HepG2 (cell line): ENCODE results near the gene DNASE2. TPM values are rescaled to one million over a fixed set of nuclear protein-coding genes. Genes with fewer than 3 reads are reported as not detected.
A peak's percentile ranks its signal among the peaks of the same experiment; 100 is the strongest.

ENCODE experiments used
- AHDC1 ChIP-seq: sonication (generic); formaldehyde crosslinking; IDR thresholded peaks from 2 replicates; pipeline ENCODE4 v1.5.1; 2020; ENCODE audit warnings: mild to moderate bottlenecking, missing genetic modification reagents, borderline replicate concordance
- ATM ChIP-seq: fragments of 450-650 bp; IDR thresholded peaks from 2 replicates; pipeline ENCODE4 v1.7.1; 2017; ENCODE audit warnings: mild to moderate bottlenecking, borderline replicate concordance
- ATRX ChIP-seq: sonication (generic); formaldehyde crosslinking; IDR thresholded peaks from 2 replicates; pipeline ENCODE4 v1.4.0; 2020; ENCODE audit warnings: missing genetic modification reagents, borderline replicate concordance
- GRHL1 ChIP-seq: sonication (generic); formaldehyde crosslinking; conservative IDR thresholded peaks from 2 replicates; pipeline ENCODE4 v1.8.0; 2022; ENCODE audit warnings: missing genetic modification reagents
- HNF1A ChIP-seq, 2 experiments: sonication (generic) in 1 of 2; formaldehyde crosslinking in 1 of 2; IDR thresholded peaks; 2 replicates each; pipeline versions ENCODE4 v1.4.0 to v1.6.1; 2016 to 2020; ENCODE audit warnings: borderline replicate concordance in 1 of 2, low read depth in 1 of 2, mild to moderate bottlenecking in 1 of 2, missing genetic modification reagents in 1 of 2
- KDM1A ChIP-seq: IDR thresholded peaks from 2 replicates; pipeline ENCODE4 v1.6.1; 2016; ENCODE audit warnings: missing compliant biosample characterization
- KLF11 ChIP-seq: IDR thresholded peaks from 2 replicates; pipeline ENCODE4 v1.6.1; 2016; ENCODE audit warnings: missing compliant biosample characterization
- MXD1 ChIP-seq: sonication (generic); formaldehyde crosslinking; IDR thresholded peaks from 2 replicates; pipeline ENCODE4 v1.4.0; 2020; ENCODE audit warnings: mild to moderate bottlenecking, missing genetic modification reagents
- NFE2L1 ChIP-seq: sonication (generic); formaldehyde crosslinking; IDR thresholded peaks from 2 replicates; pipeline ENCODE4 v1.4.0; 2020; ENCODE audit warnings: missing genetic modification reagents, mild to moderate bottlenecking, borderline replicate concordance
- PHF21A ChIP-seq: sonication (generic); formaldehyde crosslinking; IDR thresholded peaks from 2 replicates; pipeline ENCODE4 v1.5.0; 2020; ENCODE audit warnings: mild to moderate bottlenecking, missing genetic modification reagents
- SRSF1 ChIP-seq: fragments of 200-400 bp; formaldehyde crosslinking; optimal IDR thresholded peaks from 2 replicates; pipeline ENCODE3; 2017; ENCODE audit warnings: mild to moderate bottlenecking, low read depth, low read length, moderate library complexity
- TEAD2 ChIP-seq: sonication (generic); formaldehyde crosslinking; IDR thresholded peaks from 2 replicates; pipeline ENCODE4 v1.9.0; 2021; ENCODE audit warnings: missing genetic modification reagents
- ZFY ChIP-seq: sonication (generic); formaldehyde crosslinking; IDR thresholded peaks from 2 replicates; pipeline ENCODE4 v1.4.0; 2020; ENCODE audit warnings: missing genetic modification reagents
- ZNF180 ChIP-seq: sonication (generic); formaldehyde crosslinking; IDR thresholded peaks from 2 replicates; pipeline ENCODE4 v1.4.0; 2020; ENCODE audit warnings: low read depth, missing genetic modification reagents, borderline replicate concordance
- ZSCAN21 ChIP-seq: sonication (generic); formaldehyde crosslinking; IDR thresholded peaks from 2 replicates; pipeline ENCODE4 v1.8.0; 2022; ENCODE audit warnings: mild to moderate bottlenecking, missing genetic modification reagents, moderate library complexity, borderline replicate concordance
- polyA plus RNA-seq, 8 experiments: library from polyadenylated mRNA; depleted of rRNA in 3 of 8; stranded (reverse) in 7 of 8; unstranded in 1 of 8; fragments of >200 nt; fragmentation: Illumina TruSeq in 4 of 8; extraction: Trizol in 4 of 8; gene quantifications; 2 replicates each; pipeline versions ENCODE4 v1.2.1 to v1.2.3, GENCODE V29; 2011 to 2016; ENCODE audit warnings: low read depth in 4 of 8, missing spikeins in 1 of 8, mixed read lengths in 1 of 8; ENCODE audit not compliant: insufficient read depth in 1 of 8
- total RNA-seq, 5 experiments: library from RNA; depleted of rRNA; stranded (reverse); fragments of >200 nt; fragmentation: Illumina TruSeq; extraction: Trizol; gene quantifications; 2 replicates each; pipeline ENCODE4 v1.2.3, GENCODE V29; 2016; ENCODE audit warnings: low read depth in 1 of 5

DNASE2 gene
- total and polyA plus RNA-seq, 2 of the 13 experiments (the other 11 are each of a cell fraction or from before 2014, with no cell fraction given) = 7.5 to 16.2 TPM

GRCh38 chr19:12864721-12865715 lies 16.2 kb downstream of the DNASE2 start (continued):
- TF ChIP-seq ZFY (CRISPR knock-in tag) (peak; percentile 49; the same call in 1 of the 2 replicates), ATM (no peak), KDM1A (CRISPR knock-in tag) (0 out of 2 replicates have a peak, but pooled peaks have one; percentile 34), HNF1A (IDR thresholded peaks at IDR 0.05; ENCODE audit: low read depth) (no peak), HNF1A (CRISPR knock-in tag; IDR thresholded peaks at IDR 0.05; ENCODE audit: borderline replicate concordance) (no peak), AHDC1 (CRISPR knock-in tag) (no peak), GRHL1 (no peak), MXD1 (CRISPR knock-in tag) (no peak), NFE2L1 (no peak), KLF11 (CRISPR knock-in tag) (no peak), ATRX (CRISPR knock-in tag) (no peak), SRSF1 (no peak), ZNF180 (no peak), TEAD2 (no peak), ZSCAN21 (CRISPR knock-in tag) (peak; percentile 65; the same call in 1 of the 2 replicates), PHF21A (CRISPR knock-in tag) (no peak)
